Uterus (tissue), 2 donors: ENCODE measurements around the gene SYNE1.

Source experiments
- CTCF ChIP-seq, 4 experiments: fragments of 200-600 bp in 2 of 4; fragments of 450-650 bp in 2 of 4; sonication (generic) in 2 of 4; IDR thresholded peaks; one replicate each; pipeline ENCODE4 v1.5.1; 2016 to 2019; ENCODE audit warnings: antibody characterized with exemption in 4 of 4, mild to moderate bottlenecking in 2 of 4, moderate library complexity in 1 of 4
- POLR2A ChIP-seq, 2 donors: fragments of 450-650 bp; IDR thresholded peaks; one replicate each; pipeline ENCODE4 v1.6.1; 2016; ENCODE audit warnings: antibody characterized with exemption in 2 of 2, mild to moderate bottlenecking in 1 of 2, moderate library complexity in 1 of 2

DNA sequence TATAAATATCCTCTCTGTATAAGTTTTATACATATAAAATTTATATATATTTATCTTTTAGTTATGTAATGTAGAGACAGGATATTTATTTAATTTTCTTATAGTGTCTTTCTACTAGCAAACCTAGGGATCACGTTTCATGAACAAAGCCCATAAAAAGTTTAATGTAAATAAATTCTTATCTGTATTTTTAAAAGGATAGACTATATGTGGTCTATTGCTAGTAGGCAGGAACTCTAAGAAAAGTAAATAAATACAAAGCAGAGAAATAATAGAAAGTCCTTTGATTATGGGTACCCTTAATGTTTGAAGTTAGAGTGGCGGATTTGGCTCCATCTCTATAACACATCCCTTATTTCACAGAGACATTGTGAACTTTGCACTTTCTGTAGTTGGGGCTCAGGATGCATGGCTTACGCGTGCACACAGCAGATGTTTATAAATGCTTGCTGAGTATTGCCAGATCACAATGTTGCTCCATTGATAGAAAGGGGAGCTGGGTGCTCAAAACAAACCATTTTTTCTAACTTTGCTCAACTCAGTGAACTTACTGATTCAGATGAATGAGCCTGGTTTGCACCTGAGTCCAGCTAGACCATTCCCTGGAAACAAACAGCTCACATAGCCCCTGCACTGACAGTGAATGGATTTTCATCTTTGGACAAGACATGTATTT lies 179.1 kb downstream of the SYNE1 start:
- TF ChIP-seq CTCF (IDR thresholded peaks at IDR 0.05) (no peak), POLR2A (IDR thresholded peaks at IDR 0.05) (no peak)
